ENCODE measurements around the gene DEDD2. TPM values are rescaled to one million over a fixed set of nuclear protein-coding genes. Genes with fewer than 3 reads are reported as not detected.

DEDD2 gene
- total RNA-seq, 4 donors from 2014 or later, result 46.1 to 55.8 (median 50.2) TPM

DNA sequence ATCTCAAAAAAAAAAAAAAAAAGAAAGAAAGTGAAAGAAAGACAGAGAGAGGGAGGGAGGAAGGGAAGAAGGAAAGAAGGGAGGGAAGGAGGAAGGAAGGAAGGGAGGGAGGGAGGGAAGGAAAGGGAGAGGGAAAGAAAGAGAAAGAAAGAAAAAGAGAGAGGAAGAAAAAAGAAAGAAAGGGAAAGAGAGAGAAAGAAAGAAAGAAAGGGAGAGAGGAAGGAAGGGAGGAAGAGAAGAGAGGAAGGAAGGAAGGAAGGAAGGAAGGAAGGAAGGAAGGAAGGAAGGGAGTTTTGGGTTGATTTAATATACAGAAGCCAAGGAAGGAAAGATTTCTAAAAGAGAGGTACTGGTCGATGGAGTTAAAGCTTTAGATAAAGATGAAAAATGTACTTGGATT lies 28.8 kb downstream of the DEDD2 start:
- no peak for DNase-seq
- Histone ChIP-seq H3K36me3 (no peaks in the 10 kb centered on the region), H3K9me3 (no peaks in the 10 kb centered on the region), H3K27me3 (no peaks in the 10 kb centered on the region), H3K27ac (no peak overlapping the region), H3K4me3 (replicated peaks in 1 of 3) (no peak overlapping the region), H3K4me1 (no peaks in the 10 kb centered on the region)
- WGBS, 2 donors, result 79 to 82% methylated on average over 1 of the region's 1 CpG
- no peak for TF ChIP-seq POLR2A (IDR thresholded peaks at IDR 0.05)
- intact Hi-C loops (cut with DNase I), result no loop called here

DNA sequence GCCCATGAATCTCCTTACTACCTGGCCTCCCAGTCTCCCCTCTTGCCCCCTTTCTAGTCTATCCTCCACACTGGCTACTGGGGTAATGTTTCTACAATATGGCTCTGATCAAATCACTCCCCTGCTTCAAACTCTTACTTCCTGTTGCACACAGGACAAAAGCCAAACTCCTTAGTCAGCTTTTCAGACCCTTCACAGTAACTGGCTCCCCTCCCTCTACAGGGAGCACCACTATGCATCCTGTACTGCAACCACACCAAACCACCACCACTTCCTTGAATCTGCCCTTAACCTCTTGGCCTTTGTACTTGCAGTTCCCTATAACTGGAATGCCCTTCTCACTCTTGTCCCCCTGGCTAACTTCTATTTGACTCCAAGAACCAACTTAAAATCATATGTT lies 32.2 kb downstream of the DEDD2 start:
- H3K27ac ChIP-seq, result no peak overlapping the region
- intact Hi-C loops (cut with DNase I), result no loop called here
- TF ChIP-seq POLR2A (IDR thresholded peaks at IDR 0.05), result no peak
- TF ChIP-seq, protein P1, sequence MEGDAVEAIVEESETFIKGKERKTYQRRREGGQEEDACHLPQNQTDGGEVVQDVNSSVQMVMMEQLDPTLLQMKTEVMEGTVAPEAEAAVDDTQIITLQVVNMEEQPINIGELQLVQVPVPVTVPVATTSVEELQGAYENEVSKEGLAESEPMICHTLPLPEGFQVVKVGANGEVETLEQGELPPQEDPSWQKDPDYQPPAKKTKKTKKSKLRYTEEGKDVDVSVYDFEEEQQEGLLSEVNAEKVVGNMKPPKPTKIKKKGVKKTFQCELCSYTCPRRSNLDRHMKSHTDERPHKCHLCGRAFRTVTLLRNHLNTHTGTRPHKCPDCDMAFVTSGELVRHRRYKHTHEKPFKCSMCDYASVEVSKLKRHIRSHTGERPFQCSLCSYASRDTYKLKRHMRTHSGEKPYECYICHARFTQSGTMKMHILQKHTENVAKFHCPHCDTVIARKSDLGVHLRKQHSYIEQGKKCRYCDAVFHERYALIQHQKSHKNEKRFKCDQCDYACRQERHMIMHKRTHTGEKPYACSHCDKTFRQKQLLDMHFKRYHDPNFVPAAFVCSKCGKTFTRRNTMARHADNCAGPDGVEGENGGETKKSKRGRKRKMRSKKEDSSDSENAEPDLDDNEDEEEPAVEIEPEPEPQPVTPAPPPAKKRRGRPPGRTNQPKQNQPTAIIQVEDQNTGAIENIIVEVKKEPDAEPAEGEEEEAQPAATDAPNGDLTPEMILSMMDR (IDR thresholded peaks at IDR 0.05), result no peak
- no peaks in the 10 kb centered on the region for H3K4me1 ChIP-seq
- DNase-seq, result no peak
- H3K36me3 ChIP-seq, result no peaks in the 10 kb centered on the region
- H3K9me3 ChIP-seq, result no peaks in the 10 kb centered on the region
- H3K4me3 ChIP-seq (replicated peaks in 1 of 3), result no peak overlapping the region
- H3K27me3 ChIP-seq, result no peaks in the 10 kb centered on the region

DNA sequence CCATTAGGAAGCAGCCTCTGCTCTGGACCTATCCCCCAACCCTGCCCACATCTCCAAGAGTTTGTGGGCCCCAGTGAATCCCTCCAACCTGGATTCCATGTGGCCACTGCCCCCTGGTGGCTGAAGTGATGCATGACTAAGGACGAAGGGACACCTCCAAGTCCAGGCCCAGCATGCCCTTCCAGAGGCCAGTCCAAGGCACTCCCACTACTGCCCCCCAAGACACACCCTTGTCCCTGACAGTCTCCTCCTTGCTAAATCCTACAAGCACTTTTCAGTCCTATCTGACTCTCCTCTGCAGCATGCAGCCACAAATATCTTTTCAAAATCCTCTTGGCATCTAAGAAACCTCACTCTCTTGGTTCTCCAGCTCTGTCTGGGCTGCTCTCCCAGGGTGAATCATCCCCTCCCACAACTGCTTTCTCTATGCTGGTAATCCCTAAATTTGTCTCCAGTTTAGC lies 33.0 kb downstream of the DEDD2 start:
- peak; percentile 61 to 62 for DNase-seq
- Histone ChIP-seq H3K9me3 (no peaks in the 10 kb centered on the region), H3K4me1 (no peaks in the 10 kb centered on the region), H3K4me3 (replicated peaks in 1 of 3) (no peak overlapping the region), H3K27me3 (peaks cover 3% of the 10 kb centered on the region), H3K27ac (no peak overlapping the region), H3K36me3 (no peaks in the 10 kb centered on the region)
- 0 to 9% methylated on average over 1 of the region's 1 CpG for WGBS, 2 donors
- intact Hi-C loops (cut with DNase I), result no loop called here
- TF ChIP-seq, protein P1 (IDR thresholded peaks at IDR 0.05), result peak; percentile 36 to 74 (median 54)
- TF ChIP-seq POLR2A (IDR thresholded peaks at IDR 0.05), result no peak

DNA sequence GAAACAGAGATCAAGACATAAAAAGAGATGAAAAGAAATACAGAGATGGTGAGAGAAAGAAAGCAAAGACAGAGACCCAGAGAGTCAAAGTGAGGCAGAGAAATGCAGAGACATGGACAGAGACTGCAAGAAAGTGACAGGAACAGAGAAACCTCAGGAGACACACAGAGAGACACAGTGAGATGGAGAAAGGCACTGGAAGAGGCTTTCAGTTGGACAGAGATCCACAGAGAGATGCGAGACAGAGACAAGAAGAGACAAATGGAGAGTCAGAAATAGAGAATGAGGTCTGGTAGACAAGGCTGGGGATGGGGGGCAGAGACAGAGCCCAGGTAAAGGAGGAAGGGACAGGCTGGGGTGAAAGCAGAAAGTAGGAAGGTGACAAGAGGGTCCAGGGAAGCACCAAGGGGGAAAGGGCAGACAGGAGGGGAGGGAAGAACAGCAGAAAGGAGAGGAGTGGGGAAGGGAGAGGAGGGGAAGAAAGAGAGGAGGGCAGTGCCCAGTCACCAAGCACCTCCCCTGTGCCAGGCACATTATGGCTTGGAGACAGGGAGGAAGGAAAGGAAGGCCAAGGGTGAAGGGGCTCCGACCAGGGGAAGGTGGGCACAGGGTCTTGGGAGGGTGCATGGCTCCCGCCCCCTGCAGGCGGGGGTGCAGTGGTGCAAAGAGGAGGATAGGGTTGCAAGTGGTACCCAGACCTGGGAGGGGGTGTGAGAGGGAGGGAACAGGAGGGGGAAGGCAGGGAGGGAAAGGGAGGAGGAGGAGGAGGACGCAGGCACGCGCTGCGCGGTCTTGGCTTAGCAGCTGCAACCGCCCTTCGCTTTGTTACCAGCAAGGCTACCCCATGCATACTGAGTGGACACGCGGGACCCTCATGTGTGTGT lies 38.4 kb downstream of the DEDD2 start:
- Histone ChIP-seq H3K4me1 (peaks cover 0 to 14% of the 10 kb centered on the region in 2 donors), H3K4me3 (replicated peaks in 1 of 3) (no peak overlapping the region), H3K9me3 (no peaks in the 10 kb centered on the region), H3K36me3 (no peaks in the 10 kb centered on the region), H3K27me3 (peaks cover 7% of the 10 kb centered on the region), H3K27ac (no peak overlapping the region)
- TF ChIP-seq, protein P1 (IDR thresholded peaks at IDR 0.05), result no peak
- TF ChIP-seq POLR2A (IDR thresholded peaks at IDR 0.05), result no peak
- intact Hi-C loops (cut with DNase I), result no loop called here
- no peak for DNase-seq
- WGBS, 2 donors, result 11 to 15% methylated on average over 13 of the region's 13 CpGs

DNA sequence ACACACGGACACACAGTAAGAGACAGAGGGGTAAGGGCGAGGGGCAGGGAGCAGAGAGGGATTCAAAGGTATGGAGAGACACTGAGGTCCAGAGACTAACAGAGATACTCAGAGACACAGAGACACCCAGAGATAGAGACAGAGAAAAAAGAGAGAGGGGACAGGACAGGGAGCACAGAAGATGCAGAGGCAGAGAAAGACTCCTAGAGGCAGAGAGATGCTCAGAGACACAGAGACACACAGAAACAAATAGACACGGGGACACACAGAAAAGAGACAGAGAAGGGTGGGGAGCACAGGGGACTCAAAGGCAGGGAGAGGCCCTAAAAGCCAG lies 39.8 kb downstream of the DEDD2 start:
- TF ChIP-seq, protein P1 (IDR thresholded peaks at IDR 0.05), result no peak
- TF ChIP-seq POLR2A (IDR thresholded peaks at IDR 0.05), result no peak
- no peak for DNase-seq
- Histone ChIP-seq H3K4me3 (replicated peaks in 1 of 3) (no peak overlapping the region), H3K27me3 (peaks cover 7% of the 10 kb centered on the region), H3K36me3 (no peaks in the 10 kb centered on the region), H3K4me1 (peaks cover 0 to 14% of the 10 kb centered on the region in 2 donors), H3K9me3 (no peaks in the 10 kb centered on the region), H3K27ac (no peak overlapping the region)
- 27 to 32% methylated on average over 3 of the region's 3 CpGs for WGBS, 2 donors
- intact Hi-C loops (cut with DNase I), result no loop called here

Data from thyroid gland (tissue), 4 donors.